PC-9 (cell line): ENCODE data around the gene KLF15. TPM values are rescaled to one million over a fixed set of nuclear protein-coding genes. Genes with fewer than 3 reads are reported as not detected.

Source experiments
- BruUV-seq: library from RNA; stranded (reverse); fragments of 400-500 nt; replicated peaks from 2 replicates; lab custom pipeline; 2021; lab: Mats Ljungman, UMichigan
- CTCF ChIA-PET: fragments of 300-600 bp; sonication (Branson Sonifier 250); formaldehyde crosslinking; loops from one replicate; lab custom pipeline; 2022; ENCODE audit warnings: antibody characterized with exemption; lab: Charles Lee
- POLR2A ChIA-PET: fragments of 300-600 bp; sonication (Branson Sonifier 250); formaldehyde crosslinking; loops from one replicate; lab custom pipeline; 2022; ENCODE audit warnings: antibody characterized with exemption; ENCODE audit not compliant: unreplicated experiment; lab: Charles Lee
- DNase-seq, 2 experiments: peaks; one replicate each; pipeline versions ENCODE4 v3.0.0 to v3.0.0-alpha.2; 2015 to 2022; ENCODE audit warnings: mixed read lengths in 1 of 2
- H2AFZ ChIP-seq: fragments of 200-600 bp; sonication (generic); 2 replicates; pipeline ENCODE4 v1.8.1; 2017; ENCODE audit warnings: antibody characterized with exemption
- H3F3A ChIP-seq: fragments of 200-600 bp; sonication (generic); 2 replicates; pipeline ENCODE4 v1.8.1; 2017; ENCODE audit warnings: antibody characterized with exemption, mild to moderate bottlenecking, low read depth; ENCODE audit not compliant: insufficient read depth
- H3K27ac ChIP-seq: fragments of 200-600 bp; sonication (generic); 2 replicates; pipeline ENCODE4 v1.6.1; 2016; ENCODE audit warnings: mixed run types
- H3K27me3 ChIP-seq: fragments of 200-600 bp; sonication (generic); 2 replicates; pipeline ENCODE4 v1.6.1; 2016; ENCODE audit warnings: low read depth, mixed run types; ENCODE audit not compliant: insufficient read depth
- H3K36me3 ChIP-seq: fragments of 200-600 bp; sonication (generic); 2 replicates; pipeline ENCODE4 v1.6.1; 2016; ENCODE audit warnings: low read depth, mixed run types
- H3K4me1 ChIP-seq: fragments of 200-600 bp; sonication (generic); replicated peaks from 2 replicates; pipeline ENCODE4 v1.6.1; 2016; ENCODE audit warnings: mixed run types; ENCODE audit not compliant: insufficient read depth
- H3K4me2 ChIP-seq: fragments of 200-600 bp; sonication (generic); 2 replicates; pipeline ENCODE4 v1.6.1; 2017; ENCODE audit warnings: mixed run types
- H3K4me3 ChIP-seq: fragments of 200-600 bp; sonication (generic); 2 replicates; pipeline ENCODE4 v1.6.1; 2016; ENCODE audit warnings: mixed run types
- H3K79me2 ChIP-seq: fragments of 200-600 bp; sonication (generic); 2 replicates; pipeline ENCODE4 v1.6.1; 2017; ENCODE audit warnings: low read depth, mixed run types
- H3K9me2 ChIP-seq: fragments of 200-600 bp; sonication (generic); 2 replicates; pipeline ENCODE4 v1.8.1; 2017; ENCODE audit warnings: mild to moderate bottlenecking; ENCODE audit not compliant: insufficient read depth
- H3K9me3 ChIP-seq: fragments of 200-600 bp; sonication (generic); 2 replicates; pipeline ENCODE4 v1.8.1; 2016; ENCODE audit warnings: low read depth; ENCODE audit not compliant: insufficient read depth
- H4K20me1 ChIP-seq: fragments of 200-600 bp; sonication (generic); 2 replicates; pipeline ENCODE4 v1.8.1; 2017; ENCODE audit not compliant: insufficient read depth
- CTCF ChIP-seq: fragments of 200-600 bp; sonication (generic); conservative IDR thresholded peaks from 2 replicates; pipeline ENCODE4 v1.6.1; 2017; ENCODE audit warnings: mixed run types, antibody characterized with exemption, mild to moderate bottlenecking, moderate library complexity
- EZH2 ChIP-seq: fragments of 200-600 bp; sonication (generic); IDR thresholded peaks from 2 replicates; pipeline ENCODE4 v1.8.0; 2017; ENCODE audit warnings: antibody characterized with exemption, low read depth
- intact Hi-C: fragments of 100-400 bp; cut with micrococcal nuclease; formaldehyde crosslinking; loops from one replicate; pipeline ENCODE4 v1.10.0; 2022; ENCODE audit not compliant: unreplicated experiment
- total RNA-seq: library from RNA; stranded (reverse); gene quantifications from 2 replicates; pipeline ENCODE4 v1.2.3, GENCODE V29; 2021

Gene KLF15
- total RNA-seq, 1 experiment from 2014 or later: 0.70 TPM

- CTCF ChIA-PET: no interaction called here
- intact Hi-C loops: no loop called here
Measured at GRCh38 chr3:126381966-126382365, 24.8 kb upstream of the KLF15 start.

GRCh38 chr3:126380011-126380768, 23.0 kb upstream of the KLF15 start:
- CTCF ChIA-PET: no interaction called here
- no peaks in the 10 kb centered on the region for H3K79me2 ChIP-seq
- H3K4me1 ChIP-seq: no peaks in the 10 kb centered on the region
- no peaks in the 10 kb centered on the region for H4K20me1 ChIP-seq
- BruUV-seq: no TSS peak
- H3K36me3 ChIP-seq: no peaks in the 10 kb centered on the region
- H2AFZ ChIP-seq: no peak overlapping the region
- TF ChIP-seq CTCF (no peak), EZH2 (no peak)
- POLR2A ChIA-PET: no interaction called here
- H3K4me2 ChIP-seq: no peak overlapping the region
- intact Hi-C loops: no loop called here
- H3K27ac ChIP-seq: no peak overlapping the region
- no peak overlapping the region for H3K4me3 ChIP-seq
- H3F3A ChIP-seq: no peaks in the 10 kb centered on the region
- DNase-seq: no peak
- H3K9me3 ChIP-seq: no peaks in the 10 kb centered on the region
- no peaks in the 10 kb centered on the region for H3K9me2 ChIP-seq
- H3K27me3 ChIP-seq: 0 out of 2 replicates have a peak, but pooled peaks cover 9% of the 10 kb centered on the region

More at GRCh38 chr3:126381966-126382365, 24.8 kb upstream of the KLF15 start:
- no peaks in the 10 kb centered on the region for H3K79me2 ChIP-seq
- no peak overlapping the region for H3K27ac ChIP-seq
- H3K9me2 ChIP-seq: no peaks in the 10 kb centered on the region
- POLR2A ChIA-PET: no interaction called here
- no peak overlapping the region for H2AFZ ChIP-seq
- H3K4me1 ChIP-seq: no peaks in the 10 kb centered on the region
- H4K20me1 ChIP-seq: no peaks in the 10 kb centered on the region
- no TSS peak for BruUV-seq
- no peaks in the 10 kb centered on the region for H3F3A ChIP-seq
- H3K4me2 ChIP-seq: no peak overlapping the region
- TF ChIP-seq EZH2 (no peak), CTCF (no peak)
- H3K27me3 ChIP-seq: 0 out of 2 replicates have a peak, but pooled peaks cover 9% of the 10 kb centered on the region
- no peak overlapping the region for H3K4me3 ChIP-seq
- no peak for DNase-seq
- H3K36me3 ChIP-seq: no peaks in the 10 kb centered on the region
- H3K9me3 ChIP-seq: no peaks in the 10 kb centered on the region

- TF ChIP-seq CTCF (no peak), EZH2 (no peak)
- Histone ChIP-seq H3K4me2 (no peak overlapping the region), H4K20me1 (no peaks in the 10 kb centered on the region), H3K79me2 (no peaks in the 10 kb centered on the region), H3K36me3 (no peaks in the 10 kb centered on the region), H3K4me3 (no peak overlapping the region), H2AFZ (no peak overlapping the region), H3K9me3 (no peaks in the 10 kb centered on the region), H3F3A (no peaks in the 10 kb centered on the region), H3K9me2 (no peaks in the 10 kb centered on the region), H3K27me3 (0 out of 2 replicates have a peak, but pooled peaks cover 9% of the 10 kb centered on the region), H3K4me1 (no peaks in the 10 kb centered on the region), H3K27ac (no peak overlapping the region)
- ChIA-PET CTCF (no interaction called here), POLR2A (no interaction called here)
- intact Hi-C loops: no loop called here
- no peak for DNase-seq
- no TSS peak for BruUV-seq
Measured at GRCh38 chr3:126378341-126378751, 21.1 kb upstream of the KLF15 start.
